GM21529 (cell line): Measurements from ENCODE around the gene PTPRF.

Experiments
- ATAC-seq: cut with Tn5 transposase; IDR thresholded peaks from one replicate; pipeline ENCODE4 v1.9.1; 2021; ENCODE audit not compliant: unreplicated experiment

PTPRF gene

DNA sequence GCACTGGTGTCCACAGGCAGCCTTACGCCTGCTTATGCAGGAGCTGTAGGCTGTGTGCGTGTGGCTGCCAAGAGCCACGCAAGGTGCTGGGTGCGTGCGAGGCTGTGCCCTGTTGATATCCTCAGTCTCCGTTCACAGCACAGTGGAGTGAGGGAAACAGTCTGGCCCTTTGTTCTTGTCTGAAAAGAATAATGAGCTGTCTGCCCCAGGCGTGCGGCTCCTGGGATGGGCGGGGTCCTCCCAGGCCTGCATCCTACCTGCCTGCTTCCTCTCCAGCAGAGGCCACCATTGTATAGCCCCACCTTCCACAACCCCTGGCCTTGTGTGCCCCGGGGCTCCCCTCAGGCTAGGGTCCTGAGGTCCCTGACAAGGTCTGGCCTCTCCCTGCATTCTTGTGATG is 72.3 kb downstream of the PTPRF start:
- ATAC-seq: no peak

DNA sequence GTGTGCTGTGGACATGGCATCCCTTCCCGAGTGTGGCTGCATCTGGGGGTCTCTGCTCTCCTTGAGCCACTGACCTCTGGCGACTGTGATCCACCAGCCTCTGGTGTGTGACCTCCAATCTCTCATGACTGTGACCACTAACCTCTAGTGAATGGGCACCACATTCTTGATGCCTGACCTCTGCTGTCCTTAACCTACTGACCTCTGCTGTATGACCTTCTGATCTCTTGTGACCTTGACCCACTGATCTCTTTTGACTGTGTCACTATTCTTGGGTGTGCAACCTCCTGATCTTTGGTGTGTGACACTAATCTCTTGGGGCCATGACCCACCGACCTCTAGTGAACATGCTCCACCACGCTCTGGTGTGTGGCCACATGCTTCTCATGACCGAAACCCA is 73.5 kb downstream of the PTPRF start:
- no peak for ATAC-seq

DNA sequence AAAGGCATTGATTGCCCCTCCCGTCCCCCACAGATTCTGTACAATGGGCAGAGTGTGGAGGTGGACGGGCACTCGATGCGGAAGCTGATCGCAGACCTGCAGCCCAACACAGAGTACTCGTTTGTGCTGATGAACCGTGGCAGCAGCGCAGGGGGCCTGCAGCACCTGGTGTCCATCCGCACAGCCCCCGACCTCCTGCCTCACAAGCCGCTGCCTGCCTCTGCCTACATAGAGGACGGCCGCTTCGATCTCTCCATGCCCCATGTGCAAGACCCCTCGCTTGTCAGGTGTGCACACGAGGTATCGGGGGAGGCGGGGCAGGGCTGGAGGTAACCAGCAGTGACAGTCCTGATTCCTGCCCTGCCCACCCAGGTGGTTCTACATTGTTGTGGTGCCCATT is 74.5 kb downstream of the PTPRF start:
- ATAC-seq: no peak

DNA sequence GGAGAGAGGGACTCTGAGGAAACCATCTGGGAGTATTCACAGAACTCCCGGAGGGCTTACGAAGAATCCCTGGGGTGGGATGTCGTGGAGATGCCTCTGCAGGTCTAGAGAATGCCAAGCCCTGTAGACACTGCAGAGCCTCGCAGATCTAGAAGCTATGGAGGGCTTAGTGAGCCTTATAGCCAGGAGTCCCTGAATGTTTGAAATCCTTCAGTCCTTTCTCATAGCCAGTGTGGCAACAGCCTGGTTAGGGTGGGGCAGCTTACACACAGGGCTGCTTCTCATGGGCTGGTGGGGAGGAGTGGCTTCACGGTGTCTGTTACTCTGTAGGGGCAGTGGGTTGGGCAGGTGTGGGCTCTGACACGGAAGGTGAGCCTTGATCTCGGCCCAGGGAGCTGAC is 75.1 kb downstream of the PTPRF start:
- ATAC-seq: no peak

DNA sequence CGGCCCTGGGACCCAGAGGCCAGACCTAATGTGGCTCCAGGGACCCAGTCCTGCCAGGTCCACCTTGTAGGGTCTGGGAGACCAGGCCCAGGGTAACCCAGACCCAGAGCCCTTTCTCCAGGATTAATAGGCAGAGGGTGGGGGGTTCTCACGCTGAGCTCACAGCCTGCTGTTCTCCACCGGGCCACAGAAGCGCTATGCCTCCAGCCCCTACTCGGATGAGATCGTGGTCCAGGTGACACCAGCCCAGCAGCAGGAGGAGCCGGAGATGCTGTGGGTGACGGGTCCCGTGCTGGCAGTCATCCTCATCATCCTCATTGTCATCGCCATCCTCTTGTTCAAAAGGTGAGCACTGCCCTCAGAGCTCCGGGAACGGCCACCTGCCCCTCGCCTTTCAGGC is 75.9 kb downstream of the PTPRF start:
- no peak for ATAC-seq

DNA sequence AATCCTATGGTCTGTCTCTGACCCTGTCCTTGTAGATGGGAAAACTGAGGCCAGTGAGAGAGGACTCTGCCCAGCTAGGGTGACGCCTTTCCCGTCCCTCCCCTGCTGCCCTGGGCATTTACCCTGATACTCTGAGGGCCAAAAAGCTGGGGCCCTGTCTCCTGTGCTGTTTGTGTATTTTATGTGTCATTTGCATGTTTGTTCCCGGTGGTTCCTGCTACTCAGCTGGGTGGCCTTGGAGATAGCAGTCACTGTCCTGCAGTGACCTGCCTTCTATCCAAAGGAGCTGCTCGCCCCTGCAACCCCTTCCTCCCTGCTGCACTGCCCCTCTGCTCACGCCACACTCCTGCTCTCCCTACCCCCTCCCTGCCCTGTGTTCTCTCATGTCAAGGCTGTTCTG is 78.1 kb downstream of the PTPRF start:
- ATAC-seq: no peak

DNA sequence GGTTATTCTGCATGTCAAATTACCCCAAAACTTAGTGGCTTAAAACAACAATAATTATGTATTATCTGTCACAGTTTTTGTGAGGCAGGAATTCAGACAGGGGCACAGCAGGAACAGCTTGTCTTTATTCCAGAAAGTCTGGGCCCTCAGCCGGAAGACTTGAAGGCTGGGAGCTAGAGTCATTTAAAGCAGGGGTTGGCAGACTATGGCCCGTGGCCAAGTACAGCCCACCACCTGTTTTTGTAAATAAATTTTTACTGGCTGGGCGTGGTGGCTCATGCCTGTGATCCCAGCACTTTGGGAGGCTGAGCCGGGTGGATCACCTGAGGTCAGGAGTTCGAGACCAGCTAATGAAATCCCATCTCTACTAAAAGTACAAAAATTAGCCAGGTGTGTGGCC is 79.7 kb downstream of the PTPRF start:
- no peak for ATAC-seq

DNA sequence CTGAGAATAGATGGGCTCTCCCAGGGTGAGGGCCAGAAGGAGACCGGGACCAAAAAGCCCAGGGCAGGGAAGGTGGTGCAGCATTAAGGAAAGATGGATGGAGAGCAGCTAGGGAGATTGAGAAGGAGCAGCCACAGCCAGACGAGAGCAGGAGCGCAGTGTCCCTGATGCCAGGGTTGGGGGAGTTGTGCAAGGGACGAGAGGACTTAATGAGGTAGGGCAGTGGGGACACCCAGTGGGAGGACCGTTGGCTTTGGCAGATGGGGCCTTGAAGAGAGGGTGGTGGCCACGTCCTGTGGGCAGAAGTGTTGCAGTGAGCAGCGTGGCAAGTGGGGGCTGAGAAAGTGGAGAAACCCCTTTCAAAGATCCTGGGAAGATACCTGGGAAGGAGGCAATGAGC is 81.3 kb downstream of the PTPRF start:
- ATAC-seq: no peak

DNA sequence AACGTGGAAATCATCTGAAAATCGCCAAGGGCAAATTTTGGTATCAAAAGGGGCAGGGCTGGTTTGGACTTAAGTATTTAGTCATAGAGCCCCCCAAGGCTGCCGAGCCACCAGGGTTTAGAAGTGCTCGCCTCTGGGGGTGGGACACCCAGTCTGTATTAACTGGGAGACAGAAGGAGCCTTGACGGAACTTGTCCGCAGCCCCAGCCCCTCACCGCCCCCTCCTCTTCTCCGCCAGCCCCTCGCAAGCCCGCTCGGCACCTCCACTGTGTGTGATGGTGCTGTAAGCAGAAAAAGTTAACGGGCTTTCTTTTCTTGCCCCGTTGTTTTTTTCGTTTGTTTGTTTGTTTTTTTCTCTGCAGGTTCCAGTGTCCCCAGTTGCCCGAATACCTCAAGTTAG is 81.7 kb downstream of the PTPRF start:
- ATAC-seq: no peak

DNA sequence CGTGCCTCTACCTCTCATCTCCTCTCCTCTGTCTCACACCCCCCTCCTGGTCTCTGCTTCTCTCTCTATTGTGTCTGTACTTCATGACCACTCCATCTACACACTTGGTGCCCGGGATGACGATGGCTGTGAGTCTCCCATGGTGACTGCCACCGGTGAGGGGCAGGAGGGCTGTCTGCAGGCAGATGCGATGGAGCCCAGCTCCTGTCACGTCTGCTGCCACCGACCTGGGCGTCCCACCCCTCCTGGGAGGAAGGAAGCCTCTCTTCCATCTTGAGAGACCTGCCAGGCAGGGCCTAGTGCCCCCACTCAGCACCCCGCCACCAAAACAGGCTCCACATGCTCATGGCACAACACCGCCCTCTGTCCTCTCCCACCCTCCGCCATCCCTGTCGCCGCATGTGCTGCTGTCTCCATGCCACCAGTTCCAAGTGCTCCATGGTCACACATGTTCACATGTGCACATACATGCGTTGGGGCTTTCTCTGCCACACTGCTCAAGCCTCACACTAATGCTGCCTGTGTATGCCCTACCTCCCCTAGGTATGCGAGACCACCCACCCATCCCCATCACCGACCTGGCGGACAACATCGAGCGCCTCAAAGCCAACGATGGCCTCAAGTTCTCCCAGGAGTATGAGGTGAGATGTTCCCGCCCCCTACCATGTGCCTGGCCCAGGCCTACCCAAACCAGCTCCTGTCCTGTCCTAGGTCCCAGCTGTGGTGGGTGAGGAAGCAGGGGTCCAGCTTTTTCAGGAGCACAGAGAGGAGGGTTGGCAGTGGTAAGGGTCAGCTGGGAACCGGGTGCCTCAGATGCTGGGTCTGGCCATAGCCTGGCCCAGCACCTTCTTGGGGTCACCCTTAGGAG is 82.6 kb downstream of the PTPRF start:
- no peak for ATAC-seq

DNA sequence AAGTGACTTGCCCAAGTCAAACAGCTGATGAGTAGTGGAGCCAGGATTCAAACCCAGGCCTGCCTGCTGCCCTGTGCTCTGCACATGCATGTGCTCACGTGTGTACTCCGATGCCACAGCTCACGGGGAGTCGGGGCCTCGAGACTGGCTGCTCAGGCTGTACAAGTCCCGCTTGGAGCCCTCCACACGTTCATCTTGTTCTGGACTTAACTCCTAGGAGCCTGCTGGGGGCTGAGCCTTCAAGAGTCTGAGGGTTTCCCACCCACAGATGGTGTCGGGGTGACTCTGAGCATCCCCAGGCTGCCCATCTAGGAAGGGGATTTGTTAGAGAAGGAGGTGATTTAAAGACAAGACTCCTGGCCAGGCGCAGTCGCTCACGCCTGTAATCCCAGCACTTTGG is 83.5 kb downstream of the PTPRF start:
- no peak for ATAC-seq

DNA sequence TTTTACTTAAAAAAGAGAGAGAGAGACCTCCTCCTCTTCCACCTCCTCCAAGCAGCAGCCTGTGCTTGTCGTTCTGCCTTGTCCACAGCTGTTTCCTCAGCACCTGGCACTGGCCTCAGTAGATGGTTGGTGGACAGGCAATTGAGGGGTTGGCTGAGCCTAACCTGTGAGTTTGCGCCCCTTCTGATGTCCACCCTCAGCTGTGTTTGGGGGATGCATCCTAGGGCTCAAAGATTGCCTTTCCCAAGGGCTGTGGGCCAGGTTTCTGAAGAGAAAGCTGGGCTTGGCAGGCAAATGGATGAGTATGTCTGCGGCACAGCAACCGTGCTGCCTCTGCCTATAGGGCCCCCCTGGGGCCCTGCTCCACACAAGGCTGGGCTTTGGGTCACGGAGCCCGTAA is 84.2 kb downstream of the PTPRF start:
- ATAC-seq: no peak

DNA sequence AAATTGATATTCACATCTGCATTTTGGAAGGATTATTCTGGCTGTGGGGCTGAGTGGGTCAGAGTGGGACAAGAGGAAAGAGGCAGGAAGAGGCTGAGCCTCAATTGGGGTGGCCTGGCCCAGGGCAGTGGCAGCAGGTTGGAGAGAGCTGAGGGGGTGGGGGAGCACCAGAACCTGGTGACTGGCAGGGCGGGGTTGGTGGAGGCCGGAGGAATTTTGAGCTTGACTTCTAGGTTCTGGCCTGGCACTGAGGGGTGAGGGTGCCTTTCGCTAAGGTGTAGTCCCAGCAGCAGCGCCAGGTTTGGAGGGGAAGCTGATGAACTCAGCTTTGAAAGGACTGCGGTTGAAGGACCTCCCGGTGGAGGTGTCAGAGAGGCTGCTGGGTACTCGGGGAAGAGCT is 85.7 kb downstream of the PTPRF start:
- no peak for ATAC-seq

DNA sequence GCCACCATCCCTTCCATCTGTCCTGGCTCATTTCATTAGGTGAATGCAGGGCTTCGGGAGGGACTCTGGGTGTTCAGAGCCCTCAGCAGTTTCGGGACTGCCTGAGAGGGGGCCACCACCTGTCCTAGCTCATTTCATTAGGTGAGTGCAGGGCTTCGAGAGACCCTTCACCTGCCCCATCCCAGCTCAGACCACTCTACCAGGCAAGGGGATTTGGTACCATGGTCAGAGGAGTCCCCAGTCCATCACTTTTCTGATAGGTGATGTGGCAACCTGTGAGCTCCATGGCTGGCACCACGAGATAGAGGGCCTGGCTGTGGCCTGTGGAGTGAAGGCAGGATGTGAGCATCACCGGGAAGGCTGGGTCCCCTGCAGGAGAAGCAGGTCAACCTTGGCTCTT is 86.3 kb downstream of the PTPRF start:
- ATAC-seq: no peak

DNA sequence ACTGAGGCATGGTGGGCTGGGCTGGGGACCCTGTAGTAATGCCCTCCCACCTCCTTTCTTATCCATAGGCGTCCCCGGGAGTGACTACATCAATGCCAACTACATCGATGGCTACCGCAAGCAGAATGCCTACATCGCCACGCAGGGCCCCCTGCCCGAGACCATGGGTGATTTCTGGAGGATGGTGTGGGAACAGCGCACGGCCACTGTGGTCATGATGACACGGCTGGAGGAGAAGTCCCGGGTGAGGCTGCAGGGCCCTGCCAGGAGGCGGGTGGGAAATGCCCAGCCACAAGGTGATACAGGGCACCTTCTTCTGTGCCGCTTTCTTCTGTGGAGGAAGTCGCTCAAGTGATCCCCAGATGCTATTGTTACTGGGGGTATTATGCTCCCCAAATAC is 87.0 kb downstream of the PTPRF start:
- no peak for ATAC-seq

DNA sequence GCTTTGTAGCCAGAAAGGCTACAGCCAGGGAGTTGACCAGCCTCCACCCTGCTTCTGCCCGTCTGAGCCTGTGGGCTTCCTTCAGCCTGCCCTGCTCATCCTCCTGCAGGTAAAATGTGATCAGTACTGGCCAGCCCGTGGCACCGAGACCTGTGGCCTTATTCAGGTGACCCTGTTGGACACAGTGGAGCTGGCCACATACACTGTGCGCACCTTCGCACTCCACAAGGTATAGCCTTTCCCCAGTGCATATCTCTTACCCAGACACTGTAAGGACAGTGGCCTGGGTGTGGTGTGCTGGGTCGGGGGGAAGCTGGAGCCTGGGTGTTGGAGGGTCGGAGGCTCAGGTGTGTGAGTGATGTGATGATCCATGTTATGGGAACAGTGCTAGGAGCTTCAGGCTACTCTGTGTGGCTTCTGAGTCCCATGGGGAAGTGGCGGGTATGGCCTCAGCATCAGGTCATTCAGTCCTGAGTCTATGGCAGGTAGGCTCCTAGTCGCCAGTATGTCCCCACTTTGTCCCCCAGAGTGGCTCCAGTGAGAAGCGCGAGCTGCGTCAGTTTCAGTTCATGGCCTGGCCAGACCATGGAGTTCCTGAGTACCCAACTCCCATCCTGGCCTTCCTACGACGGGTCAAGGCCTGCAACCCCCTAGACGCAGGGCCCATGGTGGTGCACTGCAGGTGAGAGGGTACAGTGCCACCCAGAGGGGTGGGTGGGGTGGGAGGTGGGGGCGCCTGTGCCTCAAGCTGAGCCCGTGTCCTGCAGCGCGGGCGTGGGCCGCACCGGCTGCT is 88.0 kb downstream of the PTPRF start:
- no peak for ATAC-seq

DNA sequence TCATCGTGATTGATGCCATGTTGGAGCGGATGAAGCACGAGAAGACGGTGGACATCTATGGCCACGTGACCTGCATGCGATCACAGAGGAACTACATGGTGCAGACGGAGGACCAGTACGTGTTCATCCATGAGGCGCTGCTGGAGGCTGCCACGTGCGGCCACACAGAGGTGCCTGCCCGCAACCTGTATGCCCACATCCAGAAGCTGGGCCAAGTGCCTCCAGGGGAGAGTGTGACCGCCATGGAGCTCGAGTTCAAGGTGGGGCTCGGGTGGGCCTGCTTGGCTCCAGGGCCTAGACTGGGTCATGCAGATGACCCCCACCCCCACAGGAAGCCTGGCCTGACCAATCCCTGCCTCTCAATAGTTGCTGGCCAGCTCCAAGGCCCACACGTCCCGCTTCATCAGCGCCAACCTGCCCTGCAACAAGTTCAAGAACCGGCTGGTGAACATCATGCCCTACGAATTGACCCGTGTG is 88.7 kb downstream of the PTPRF start:
- ATAC-seq: no peak

DNA sequence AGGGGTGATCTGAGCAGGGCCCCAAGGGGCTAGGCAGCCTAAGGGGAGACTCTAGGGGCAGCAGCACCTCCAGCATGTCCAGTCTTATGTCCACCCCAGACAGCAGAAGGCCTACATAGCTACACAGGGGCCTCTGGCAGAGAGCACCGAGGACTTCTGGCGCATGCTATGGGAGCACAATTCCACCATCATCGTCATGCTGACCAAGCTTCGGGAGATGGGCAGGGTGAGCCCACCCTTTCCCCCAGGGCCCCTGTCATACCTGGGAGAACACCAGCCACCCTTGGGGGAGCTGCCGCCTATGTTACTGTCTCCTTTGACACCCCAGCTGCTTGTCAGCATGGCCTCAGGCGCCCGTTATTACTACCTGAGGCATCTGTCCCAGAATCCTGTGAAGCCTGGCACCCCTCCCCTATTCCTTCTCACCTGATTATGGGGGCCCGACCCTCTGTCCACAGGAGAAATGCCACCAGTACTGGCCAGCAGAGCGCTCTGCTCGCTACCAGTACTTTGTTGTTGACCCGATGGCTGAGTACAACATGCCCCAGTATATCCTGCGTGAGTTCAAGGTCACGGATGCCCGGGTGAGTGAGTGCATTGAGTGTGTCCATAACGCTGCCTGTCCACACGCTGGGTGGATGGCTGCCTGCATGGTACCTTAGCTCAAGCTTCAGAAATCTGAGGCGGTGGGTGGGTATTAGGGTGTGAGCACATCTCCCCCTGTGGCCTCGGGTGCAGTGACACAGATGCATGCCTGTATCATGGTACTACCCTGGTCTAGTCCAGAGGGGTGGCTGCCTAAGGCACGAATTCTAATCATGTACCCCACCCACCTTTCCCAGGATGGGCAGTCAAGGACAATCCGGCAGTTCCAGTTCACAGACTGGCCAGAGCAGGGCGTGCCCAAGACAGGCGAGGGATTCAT is 89.6 kb downstream of the PTPRF start:
- ATAC-seq: no peak

DNA sequence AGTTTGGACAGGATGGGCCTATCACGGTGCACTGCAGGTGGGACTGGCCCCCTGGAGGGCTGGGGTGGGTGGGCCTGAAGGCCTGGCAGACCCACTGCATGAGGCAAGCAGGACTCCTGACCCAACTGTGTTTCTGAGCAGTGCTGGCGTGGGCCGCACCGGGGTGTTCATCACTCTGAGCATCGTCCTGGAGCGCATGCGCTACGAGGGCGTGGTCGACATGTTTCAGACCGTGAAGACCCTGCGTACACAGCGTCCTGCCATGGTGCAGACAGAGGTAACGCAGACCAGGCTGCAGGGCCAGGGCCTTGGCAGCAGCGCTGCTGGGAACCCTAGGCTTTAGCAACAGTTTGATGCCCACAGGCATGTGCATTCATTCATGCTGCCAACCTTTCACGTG is 90.3 kb downstream of the PTPRF start:
- no peak for ATAC-seq

DNA sequence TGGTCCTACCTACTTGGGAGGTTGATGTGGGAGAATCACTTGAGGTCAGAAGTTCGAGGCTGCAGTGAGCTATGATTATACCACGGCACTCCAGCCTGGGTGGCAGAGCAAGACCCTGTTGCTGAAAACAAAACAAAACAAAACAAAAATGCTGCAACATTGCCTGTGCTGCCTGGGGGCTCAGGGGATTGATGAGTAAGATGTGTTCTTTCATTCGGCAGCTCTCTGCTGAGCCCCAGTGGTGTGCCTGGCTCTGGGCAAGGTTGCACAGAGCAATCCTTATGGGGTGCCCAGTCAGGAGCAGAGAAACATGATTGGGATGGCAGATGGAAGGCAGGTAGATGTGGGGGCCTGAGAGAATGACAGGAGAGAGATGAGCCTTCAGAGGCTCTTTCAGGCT is 90.7 kb downstream of the PTPRF start:
- no peak for ATAC-seq

DNA sequence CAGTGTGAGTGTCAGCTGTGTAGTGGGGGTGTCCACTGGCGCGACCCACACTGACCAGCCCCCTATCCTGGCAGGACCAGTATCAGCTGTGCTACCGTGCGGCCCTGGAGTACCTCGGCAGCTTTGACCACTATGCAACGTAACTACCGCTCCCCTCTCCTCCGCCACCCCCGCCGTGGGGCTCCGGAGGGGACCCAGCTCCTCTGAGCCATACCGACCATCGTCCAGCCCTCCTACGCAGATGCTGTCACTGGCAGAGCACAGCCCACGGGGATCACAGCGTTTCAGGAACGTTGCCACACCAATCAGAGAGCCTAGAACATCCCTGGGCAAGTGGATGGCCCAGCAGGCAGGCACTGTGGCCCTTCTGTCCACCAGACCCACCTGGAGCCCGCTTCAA is 91.2 kb downstream of the PTPRF start:
- ATAC-seq: no peak
